Epithelial cell of proximal tubule (primary cell): ENCODE measurements around the gene BBS9. TPM values are rescaled to one million over a fixed set of nuclear protein-coding genes. Genes with fewer than 3 reads are reported as not detected.

ENCODE experiments used
- DNase-seq: peaks from one replicate; pipeline ENCODE4 v3.0.0-alpha.2; 2011; ENCODE audit warnings: low read depth
- H3K4me3 ChIP-seq: 2 replicates; pipeline ENCODE4 v1.5.1; 2011; ENCODE audit warnings: low read depth, mild to moderate bottlenecking, low read length
- total RNA-seq: library from RNA; depleted of rRNA; stranded (reverse); fragments of >200 nt; gene quantifications from 2 replicates; pipeline ENCODE4 v1.2.3, GENCODE V29; 2015
- TF ChIP-seq, protein P1 (sequence below): conservative IDR thresholded peaks from 2 replicates; pipeline ENCODE4 v1.5.1; 2012; ENCODE audit warnings: low read depth, mild to moderate bottlenecking, low read length

BBS9 gene
- total RNA-seq, 1 donor from 2014 or later: 4.4 TPM

DNA sequence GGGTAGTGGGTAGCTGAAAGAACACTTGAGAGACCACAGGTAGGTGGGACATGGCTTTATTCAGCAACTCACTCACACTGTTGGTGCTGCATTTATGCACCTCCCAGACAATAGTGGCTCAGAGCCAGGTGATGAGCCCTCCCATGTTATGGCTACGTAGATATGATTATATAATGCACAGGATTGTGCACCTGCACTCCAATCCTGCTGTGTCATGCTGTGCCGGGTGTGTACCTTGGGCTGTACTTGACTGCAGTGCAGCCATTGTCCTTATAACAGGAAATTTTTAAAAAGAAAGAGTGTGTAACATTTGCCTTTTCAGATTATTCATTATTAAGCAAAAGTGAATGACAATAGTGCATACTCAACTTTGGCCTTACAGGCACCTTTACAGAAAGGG, 409.8 kb downstream of the BBS9 start:
- no peak overlapping the region for H3K4me3 ChIP-seq
- TF ChIP-seq, protein P1, sequence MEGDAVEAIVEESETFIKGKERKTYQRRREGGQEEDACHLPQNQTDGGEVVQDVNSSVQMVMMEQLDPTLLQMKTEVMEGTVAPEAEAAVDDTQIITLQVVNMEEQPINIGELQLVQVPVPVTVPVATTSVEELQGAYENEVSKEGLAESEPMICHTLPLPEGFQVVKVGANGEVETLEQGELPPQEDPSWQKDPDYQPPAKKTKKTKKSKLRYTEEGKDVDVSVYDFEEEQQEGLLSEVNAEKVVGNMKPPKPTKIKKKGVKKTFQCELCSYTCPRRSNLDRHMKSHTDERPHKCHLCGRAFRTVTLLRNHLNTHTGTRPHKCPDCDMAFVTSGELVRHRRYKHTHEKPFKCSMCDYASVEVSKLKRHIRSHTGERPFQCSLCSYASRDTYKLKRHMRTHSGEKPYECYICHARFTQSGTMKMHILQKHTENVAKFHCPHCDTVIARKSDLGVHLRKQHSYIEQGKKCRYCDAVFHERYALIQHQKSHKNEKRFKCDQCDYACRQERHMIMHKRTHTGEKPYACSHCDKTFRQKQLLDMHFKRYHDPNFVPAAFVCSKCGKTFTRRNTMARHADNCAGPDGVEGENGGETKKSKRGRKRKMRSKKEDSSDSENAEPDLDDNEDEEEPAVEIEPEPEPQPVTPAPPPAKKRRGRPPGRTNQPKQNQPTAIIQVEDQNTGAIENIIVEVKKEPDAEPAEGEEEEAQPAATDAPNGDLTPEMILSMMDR: no peak
- no peak for DNase-seq

DNA sequence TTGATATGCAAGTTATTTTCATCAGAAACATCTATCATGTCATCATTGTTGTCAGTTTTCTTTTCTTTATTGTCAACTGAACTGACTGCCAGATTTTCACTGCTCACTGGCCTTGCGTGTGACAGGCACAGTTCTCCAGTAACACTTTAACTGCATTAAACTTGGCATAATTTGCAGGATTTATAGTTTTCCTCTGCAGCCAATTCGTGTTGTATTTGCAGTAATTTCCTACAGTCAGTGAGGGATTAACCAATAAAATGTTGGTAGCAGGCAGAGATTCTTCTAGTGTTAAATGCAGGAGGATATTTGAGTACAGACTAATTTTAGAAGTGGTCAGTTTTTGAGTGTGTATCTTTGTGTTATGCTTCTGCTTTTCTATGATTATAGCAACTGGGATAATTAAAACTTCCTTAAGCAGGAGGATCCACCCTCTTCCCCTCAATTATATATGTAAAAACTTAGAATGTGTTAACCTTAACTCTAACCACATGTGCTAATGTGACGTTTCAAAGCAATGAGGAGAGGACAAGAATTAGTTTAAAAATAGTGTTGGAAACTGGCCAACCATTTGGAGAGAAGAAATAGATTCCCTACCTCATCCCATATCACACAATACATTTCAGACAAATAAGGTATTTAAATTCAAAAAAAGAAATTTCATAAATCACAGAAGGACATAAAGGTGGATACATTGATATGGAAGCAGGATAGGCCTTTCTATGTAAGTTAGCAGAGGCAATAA, 410.5 kb downstream of the BBS9 start:
- no peak for DNase-seq
- TF ChIP-seq, protein P1: no peak
- H3K4me3 ChIP-seq: no peak overlapping the region

DNA sequence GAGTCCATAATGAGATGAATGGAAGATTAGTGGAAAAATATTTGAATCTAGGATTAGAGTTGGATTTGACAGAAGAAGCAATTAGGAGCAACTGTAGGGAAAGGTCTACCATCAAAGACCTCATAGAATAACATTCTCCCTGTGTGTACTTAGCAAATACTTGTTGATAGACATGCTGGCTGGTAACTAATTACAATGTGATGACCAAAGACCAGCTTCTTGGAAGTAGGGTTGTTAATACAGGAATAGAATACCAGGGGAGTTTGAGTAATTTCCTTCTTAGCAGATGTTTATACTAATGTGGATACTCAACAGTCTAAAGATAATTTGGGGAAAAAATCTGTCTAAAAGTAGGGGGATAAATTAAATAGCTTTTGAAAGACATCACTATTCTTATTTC, 418.5 kb downstream of the BBS9 start:
- DNase-seq: no peak
- TF ChIP-seq, protein P1: no peak
- no peak overlapping the region for H3K4me3 ChIP-seq

DNA sequence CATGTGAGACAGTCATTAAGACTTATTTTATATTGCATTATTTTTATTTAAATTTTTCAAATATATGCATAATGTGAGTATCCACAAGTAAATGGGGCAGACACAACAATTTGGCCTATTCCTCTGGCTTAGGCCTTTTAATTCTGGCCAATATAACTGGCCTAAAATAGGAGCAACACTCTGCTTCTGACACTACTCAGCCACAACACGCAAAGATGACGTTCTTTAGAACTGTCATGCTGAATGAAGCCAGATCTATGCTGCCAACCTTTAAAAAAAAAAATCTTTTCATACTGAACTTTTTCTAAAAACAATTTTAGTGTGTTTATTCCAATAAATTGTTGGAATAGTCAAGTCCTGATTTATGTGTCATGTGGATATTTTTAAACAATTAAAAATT, 421.0 kb downstream of the BBS9 start:
- TF ChIP-seq, protein P1: no peak
- DNase-seq: no peak
- H3K4me3 ChIP-seq: no peak overlapping the region

DNA sequence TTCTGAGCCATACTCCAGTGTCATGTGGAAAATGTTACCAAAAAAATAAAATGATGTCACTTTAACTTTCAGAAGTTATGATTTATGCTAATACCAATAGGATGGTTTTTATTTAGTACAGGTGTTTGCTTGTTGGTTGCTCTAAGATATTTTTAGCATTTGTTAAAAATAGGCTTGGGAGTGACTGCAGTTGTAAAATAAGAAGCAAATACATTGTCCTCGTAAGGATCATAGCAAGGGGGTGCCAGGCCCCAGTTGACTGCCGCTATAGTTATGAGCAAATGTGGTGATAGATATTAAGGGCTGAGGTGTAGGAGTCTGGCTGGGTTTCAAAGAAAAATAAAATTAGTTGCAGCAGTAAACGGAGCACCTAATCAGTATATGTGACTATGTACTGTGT, 421.6 kb downstream of the BBS9 start:
- TF ChIP-seq, protein P1: no peak
- DNase-seq: no peak
- no peak overlapping the region for H3K4me3 ChIP-seq

DNA sequence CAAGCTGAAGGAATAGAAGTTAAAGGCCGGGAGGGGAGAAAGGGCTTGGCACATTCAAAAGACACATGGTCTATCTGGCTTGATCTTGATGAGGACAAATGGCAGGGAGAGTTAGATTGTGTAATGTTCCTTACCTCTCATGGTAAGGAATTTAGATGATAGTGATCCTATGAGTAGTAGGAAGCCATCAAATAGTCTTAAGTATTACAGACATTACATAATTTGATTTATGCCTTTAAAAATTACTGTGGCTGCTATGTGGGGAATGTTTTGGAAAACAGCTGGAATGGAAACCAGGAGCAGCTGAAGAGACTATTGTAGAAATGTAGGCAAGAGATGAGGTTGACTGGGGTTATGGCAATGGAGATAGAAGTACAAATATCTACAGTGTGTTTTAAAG, 424.7 kb downstream of the BBS9 start:
- TF ChIP-seq, protein P1: no peak
- no peak overlapping the region for H3K4me3 ChIP-seq
- no peak for DNase-seq

DNA sequence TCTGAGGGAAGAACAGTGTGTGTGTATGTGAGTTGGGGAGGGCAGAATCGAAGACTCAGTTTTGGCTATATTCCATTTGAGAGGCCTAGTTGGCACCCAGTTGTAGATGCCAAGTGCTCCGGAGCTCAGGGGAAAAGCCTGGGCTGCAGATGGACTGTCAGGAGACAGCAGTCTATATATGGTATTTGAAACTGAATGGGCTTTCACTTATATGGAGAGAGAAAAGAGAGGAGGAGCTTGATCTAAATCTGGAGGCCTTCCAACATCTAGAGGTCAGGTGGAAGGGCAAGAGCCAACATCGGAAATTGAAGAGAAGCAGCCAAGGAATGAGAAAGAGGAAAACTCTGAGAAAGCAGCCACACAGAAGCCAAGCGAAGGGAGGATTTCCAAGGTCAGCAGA, 425.2 kb downstream of the BBS9 start:
- TF ChIP-seq, protein P1: no peak

More for the DNA sequence above, 425.2 kb downstream of the BBS9 start:
- DNase-seq: no peak
- no peak overlapping the region for H3K4me3 ChIP-seq
